ENCODE results near the gene STPG4.
A peak's percentile ranks its signal among the peaks of the same experiment; 100 is the strongest.
"Not testable (repeated sequence)": the region's sequence is repeated elsewhere in the genome, so short reads cannot be mapped to it uniquely, and the experiment has no call there.

STPG4 gene

DNA sequence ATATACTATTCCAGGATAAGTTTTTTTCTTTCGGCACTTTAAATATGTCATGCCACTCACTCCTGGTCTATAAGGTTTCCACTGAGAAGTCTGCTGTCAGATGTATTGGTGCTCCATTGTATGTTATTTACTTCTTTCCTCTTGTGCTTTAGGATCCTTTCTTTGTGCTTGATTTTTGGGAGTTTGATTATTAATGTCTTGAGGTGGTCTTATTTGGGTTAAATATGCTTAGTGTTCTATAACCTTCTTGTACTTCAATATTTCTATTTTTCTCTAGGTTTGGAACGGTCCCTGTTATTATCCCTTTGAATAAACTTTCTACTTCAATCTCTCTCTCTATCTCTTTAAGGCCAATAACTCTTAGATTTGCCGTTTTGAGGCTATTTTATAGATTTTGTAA is 28.3 kb downstream of the STPG4 start:
- DNase-seq (ENCODE audit: low read depth), result no peak

DNA sequence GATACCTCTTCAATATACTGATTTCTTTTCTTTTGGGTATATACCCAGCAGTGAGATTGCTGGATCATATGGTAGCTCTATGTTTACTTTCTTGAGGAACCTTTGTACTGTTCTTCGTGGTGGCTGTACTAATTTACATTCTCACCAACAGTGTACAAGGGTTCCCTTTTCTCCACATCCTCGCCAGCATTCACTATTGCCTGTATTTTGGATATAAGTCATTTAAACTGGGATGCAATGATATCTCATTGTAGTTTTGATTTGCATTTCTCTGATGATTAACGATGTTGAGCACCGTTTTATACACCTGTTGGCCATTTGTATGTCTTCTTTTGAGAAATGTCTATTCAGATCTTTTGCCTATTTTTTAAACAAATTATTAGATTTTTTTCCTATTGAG is 30.4 kb downstream of the STPG4 start:
- DNase-seq (ENCODE audit: low read depth), result not testable (repeated sequence)

DNA sequence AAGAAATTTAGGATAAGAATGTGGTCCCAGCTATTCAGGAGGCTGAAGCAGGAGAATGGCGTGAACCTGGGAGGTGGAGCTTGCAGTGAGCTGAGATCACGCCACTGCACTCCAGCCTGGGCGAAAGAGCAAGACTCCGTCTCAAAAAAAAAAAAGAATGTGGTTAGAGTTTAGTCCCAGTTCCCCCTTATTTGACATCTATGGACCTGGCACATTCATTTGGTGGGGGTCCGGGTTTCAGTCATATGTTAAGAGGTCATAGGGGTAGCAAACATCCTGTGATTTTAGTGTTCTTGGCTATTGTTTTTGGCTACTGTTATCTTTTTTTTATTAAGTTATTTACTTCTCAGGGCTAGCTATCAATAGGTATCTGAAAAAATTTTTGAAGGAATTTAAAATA is 34.7 kb downstream of the STPG4 start:
- DNase-seq (ENCODE audit: low read depth), result not testable (repeated sequence)

DNA sequence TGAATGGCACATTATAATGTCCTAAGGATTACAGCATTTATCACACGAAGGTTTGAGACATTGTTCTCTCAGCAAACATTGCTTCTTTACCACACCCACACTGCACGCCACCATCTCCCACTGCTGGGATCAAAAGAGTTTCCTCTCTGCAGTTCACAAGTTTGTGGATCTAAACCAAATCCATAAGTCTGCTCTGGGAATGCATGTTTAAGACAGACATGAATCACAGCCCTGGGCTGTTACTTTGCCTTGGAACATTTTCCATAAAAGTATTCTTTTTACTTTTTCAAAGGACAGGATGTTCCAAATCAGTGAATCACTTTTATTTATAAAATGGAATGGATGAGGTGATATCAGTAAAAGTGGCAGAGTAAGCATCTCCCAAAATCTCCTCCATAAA is 36.1 kb downstream of the STPG4 start:
- peak; percentile 38 for DNase-seq (ENCODE audit: low read depth)

DNA sequence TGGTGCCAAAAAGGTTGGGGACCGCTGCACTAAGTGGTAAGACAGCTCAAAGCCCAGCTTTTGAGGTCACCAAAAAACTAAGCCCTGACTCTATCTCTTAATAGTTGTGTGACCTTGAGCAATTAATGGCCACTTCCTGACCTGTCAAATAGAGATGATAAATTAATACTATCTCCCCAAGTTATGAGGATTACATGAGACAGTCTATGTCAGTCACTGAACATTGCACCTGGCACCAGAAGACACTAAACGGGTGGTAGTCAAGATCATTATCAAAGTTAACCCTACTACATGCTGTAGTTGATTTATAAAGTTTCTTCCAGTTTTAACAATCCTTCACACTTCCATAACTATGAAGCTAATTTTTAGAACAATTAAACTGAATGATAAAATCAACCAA is 36.5 kb downstream of the STPG4 start:
- DNase-seq (ENCODE audit: low read depth), result no peak

DNA sequence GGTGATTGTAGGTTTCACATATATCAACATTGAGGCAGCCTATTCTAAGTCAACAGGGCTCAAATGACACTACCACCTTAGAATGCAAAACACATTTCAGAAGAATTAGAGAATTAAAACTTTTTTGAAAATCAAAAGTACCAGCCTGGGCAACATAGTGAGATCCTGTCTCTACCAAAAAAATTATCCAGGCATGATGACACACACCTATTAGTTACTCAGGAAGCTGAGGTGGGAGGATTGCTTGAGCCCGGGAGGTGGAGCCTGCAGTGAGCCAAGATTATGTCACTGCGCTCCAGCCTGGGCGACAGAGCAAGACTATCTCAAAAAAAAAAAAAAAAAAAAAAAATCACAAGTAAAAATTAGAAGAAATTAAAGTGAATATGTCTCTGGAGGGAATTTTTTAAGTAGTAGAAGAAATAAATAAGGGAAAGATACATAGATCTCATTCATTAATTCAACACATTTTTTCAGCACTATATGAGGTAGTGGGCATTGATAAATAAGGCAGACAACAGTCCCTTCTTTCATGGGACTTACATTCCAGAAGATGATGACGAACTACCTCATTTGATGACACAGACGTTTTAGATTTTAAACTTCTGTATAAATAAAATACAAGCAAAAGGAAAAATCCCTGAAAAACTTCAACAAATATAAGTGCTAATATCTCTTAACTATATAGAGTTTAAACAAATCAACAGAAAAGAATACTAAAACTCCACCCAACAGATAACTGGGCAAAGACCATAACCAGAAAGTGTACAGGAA is 42.3 kb downstream of the STPG4 start:
- DNase-seq (ENCODE audit: low read depth), result no peak

DNA sequence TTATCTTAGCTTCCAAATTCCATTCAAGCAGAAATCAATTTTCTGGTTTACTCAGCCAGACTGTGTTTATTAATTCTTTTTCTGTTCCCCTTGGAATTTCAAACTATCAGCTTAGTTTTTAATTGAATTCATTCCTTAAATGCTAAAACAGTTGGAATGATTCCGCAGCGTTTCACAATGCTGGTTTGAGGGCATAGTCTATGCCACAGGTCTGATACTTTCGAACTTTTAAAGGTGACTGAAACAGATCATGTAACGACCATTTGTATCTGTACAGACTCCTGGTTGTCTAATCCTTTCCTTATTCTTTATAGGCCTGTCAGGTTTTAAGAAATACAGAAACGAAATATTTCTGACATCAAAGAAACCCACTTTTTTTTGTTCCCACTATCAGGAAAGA is 45.4 kb downstream of the STPG4 start:
- no peak for DNase-seq (ENCODE audit: low read depth)

DNA sequence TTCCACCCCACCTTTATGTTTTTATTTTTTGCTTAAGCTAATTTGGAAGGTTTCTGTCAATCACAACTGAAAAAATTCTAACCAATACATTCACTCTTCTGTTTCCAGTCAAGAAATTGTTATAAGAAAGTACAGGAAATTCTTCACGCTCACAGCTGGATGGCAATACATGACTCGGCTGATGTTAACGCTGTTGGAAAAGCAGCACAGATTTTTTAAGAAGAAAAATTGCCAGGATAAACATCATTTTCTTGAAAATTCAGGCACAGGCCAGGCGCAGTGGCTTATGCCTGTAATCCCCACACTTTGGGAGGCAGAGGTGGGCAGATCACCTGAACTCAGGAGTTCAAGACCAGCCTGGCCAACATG is 46.1 kb downstream of the STPG4 start:
- DNase-seq (ENCODE audit: low read depth), result no peak

DNA sequence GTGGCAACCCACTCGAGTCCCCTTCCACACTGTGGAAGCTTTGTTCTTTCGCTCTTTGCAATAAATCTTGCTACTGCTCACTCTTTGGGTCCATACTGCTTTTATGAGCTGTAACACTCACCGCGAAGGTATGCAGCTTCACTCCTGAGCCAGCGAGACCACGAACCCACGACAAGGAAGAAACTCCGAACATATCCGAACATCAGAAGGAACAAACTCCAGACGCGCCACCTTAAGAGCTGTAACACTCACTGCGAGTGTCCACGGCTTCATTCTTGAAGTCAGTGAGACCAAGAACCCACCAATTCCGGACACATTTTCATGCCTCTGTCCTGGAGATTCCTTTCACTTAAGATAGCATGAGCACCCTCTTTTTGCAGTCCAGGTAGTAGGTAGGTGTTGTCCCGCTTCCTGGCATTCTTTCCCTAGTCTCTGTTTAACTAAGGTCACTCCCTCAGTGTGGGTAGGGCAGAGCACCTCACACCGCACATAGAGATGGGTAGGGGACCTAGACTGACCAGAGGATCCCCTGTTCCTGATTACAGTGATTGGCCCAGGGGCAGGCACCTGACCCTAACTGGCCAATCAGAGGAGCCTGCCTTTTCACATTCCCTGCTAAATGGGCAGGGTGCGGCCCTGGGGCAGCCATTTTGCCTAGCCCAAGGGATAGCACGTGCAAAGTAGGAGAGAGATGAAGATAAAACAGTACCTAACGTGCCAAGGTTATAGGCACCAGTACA is 46.7 kb downstream of the STPG4 start:
- not testable (repeated sequence) for DNase-seq (ENCODE audit: low read depth)

DNA sequence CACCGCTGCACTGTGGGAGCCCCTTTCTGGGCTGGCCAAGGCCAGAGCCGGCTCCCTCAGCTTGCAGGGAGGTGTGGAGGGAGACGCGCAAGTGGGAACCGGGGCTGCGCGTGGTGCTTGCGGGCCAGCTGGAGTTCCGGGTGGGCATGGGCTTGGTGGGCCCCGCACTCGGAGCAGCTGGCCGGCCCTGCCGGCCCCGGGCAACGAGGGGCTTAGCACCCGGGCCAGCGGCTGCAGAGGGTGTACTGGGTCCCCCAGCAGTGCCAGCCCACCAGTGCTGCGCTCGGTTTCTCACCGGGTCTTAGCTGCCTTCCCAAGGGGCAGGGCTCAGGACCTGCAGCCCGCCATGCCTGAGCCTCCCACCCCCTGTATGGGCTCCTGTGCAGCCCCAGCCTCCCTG is 47.9 kb downstream of the STPG4 start:
- DNase-seq (ENCODE audit: low read depth), result not testable (repeated sequence)

DNA sequence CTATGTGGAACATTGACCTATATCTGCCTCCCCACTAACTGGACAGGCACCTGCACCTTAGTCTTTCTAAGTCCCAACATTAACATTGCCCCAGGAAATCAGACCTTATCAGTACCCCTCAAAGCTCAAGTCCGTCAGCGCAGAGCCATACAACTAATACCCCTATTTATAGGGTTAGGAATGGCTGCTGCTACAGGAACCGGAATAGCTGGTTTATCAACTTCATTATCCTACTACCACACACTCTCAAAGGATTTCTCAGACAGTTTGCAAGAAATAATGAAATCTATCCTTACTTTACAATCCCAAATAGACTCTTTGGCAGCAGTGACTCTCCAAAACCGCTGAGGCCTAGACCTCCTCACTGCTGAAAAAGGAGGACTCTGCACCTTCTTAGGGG is 48.9 kb downstream of the STPG4 start:
- not testable (repeated sequence) for DNase-seq (ENCODE audit: low read depth)

DNA sequence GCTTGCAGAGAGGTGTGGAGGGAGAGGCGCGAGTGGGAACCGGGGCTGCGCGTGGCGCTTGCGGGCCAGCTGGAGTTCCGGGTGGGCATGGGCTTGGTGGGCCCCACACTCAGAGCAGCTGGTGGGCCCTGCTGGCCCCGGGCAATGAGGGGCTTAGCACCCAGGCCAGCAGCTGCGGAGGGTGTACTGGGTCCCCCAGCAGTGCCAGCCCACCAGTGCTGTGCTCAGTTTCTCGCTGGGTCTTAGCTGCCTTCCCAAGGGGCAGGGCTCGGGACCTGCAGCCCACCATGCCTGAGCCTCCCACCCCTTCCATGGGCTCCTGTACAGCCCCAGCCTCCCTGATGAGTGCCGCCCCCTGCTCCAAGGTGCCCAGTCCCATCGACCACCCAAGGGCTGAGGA is 55.4 kb downstream of the STPG4 start:
- DNase-seq (ENCODE audit: low read depth), result not testable (repeated sequence)

DNA sequence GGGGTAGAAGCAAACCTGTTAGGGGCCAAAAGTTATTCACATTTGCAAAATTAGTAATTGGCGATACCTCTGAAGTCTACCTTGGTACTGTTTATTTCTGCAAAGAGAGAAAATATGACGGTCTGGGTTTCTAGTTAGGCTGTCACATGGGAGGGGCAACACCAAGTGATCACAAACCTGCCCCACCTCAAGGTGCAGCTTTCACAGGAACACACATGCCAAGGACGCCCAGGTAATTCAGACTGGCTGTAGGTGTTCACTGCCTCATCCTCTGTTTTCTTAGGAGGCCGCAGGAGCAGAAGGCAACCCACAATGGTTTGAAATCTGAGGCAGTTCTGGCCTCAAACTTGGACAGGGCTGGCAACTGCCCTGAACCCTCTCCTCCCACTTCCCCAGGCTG is 56.2 kb downstream of the STPG4 start:
- no peak for DNase-seq (ENCODE audit: low read depth)

DNA sequence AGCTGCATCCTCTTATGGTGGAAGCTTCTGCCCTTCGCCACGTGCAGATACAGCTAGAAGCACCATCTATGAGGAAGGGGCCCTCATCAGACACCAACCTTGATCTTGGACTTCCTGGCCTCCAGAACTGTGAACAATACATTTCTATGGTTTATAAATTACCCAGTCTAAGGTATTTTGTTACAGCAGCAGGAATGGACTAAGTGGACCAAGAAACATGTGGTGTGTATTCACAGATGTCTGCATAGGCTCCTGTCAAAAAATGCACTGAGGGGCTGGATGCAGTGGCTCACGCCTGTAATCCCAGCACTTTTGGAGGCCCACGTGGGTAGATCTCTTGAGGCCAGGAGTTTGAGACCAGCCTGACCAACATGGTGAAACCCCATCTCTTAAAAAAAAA is 57.5 kb downstream of the STPG4 start:
- DNase-seq (ENCODE audit: low read depth), result no peak

DNA sequence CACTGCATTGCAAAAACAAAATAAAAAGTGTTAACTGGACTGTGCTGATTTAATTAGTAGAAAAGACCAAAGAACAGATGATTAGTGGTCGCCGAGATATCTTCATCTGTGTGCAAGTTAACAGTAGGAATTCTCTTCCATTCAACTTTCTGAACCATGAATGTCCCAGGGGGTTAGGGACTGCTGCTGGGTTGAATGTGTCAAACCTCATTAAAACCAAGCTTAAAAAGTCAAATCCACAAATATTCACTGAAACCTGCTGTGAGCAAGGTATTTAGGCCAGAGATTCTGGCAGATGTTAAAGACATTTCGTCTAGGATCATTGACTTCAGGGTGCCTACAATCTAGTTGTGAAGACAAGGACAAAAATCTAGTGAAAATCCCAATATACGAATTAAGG is 58.7 kb downstream of the STPG4 start:
- no peak for DNase-seq (ENCODE audit: low read depth)

DNA sequence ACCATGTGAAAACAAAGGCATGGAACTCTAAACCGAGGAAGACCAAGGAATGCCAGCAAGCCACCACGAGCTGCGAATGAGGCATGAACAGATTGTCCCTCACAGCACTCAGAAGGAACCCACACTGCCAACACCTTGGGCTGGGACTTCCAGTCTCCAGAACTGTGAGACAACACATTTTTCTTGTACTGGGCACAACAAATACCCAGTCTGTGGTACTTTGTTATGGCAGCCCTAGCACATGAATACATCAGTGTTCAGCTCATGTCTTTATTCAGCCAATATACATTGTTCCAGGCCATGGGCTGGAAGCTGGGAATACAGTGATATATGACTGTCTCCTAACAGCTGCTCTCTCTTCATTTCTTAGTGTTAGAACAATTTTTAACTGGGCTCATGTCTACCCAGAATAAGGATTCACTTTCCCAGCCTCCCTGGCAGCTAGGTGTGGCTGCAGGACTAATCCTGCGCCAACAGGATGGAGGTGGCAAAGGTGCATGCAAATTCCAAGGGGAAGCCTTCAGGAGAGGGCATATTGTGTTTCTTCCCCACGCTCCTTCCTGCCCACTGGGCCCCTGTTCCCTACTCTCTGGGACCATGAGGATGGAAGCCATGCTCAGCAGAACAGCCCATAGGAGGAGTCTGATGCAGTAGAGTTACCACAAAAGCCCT is 59.6 kb downstream of the STPG4 start:
- no peak for DNase-seq (ENCODE audit: low read depth)

DNA sequence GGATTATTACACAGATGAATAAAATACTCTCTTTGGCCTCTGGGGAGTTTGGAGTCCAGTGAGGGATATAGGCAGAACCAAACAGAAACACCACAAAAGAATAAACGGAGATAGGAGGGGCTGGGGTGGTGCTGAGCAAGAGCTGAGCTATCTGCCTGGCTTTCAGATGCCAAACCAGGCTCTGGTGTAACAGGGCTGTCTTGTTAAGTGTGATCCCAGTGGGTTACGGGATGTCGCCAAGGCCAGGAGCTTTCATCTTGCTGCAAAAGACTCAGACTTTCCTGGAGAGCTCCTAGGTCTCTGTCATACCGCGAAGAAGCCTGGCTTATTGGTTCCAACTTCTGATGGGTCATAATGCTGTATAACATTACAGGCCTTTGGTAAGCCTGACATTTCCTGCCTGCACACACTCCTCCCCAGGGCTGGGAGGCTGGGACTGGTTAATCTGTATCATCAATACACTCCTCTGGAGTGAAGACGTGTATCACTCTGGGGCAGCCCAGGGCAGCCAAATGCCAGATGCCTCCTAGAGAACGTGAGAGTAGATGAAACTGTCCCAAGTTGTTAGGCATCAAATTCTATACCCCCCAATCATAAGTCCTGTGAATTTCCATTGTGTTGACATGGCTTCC is 60.5 kb downstream of the STPG4 start:
- peak; percentile 88 for DNase-seq (ENCODE audit: low read depth)

DNA sequence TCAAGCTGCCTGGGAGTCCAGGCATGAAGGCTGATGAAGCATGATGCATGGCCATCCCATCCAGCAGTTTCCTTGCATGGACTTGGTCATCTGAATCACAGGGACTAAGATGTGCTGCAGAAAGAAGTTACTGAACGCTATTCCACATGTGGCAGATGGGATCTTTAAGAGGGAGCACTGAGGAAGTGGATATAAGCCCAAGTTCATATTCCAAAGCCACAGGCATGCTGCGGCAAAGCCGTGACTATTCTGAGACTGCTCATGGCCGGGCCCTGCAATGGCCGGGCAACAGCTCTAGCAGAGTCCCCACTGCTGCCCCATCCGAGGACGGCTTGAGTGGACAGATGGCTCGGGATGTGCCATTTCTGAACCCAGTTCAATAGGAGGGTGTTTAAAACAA is 61.5 kb downstream of the STPG4 start:
- DNase-seq (ENCODE audit: low read depth), result no peak

DNA sequence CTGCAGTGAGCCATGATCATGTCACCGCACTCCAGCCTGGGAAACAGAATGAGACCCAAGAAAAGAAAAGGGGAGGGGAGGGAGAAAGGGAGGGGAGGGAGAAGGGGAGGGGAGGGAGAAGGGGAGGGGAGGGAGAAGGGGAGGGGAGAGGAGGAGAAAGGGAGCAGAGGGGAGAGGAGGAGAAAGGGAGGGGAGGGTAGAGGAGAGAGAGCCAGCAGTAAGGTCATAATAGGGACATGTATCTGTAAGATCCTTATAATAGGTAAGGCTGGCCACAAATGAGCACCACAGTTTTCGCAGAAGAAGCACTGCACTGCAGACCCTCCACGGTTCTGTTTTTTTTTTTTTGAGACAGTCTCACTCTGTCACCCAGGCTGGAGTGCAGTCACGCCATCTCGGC is 62.6 kb downstream of the STPG4 start:
- no peak for DNase-seq (ENCODE audit: low read depth)

DNA sequence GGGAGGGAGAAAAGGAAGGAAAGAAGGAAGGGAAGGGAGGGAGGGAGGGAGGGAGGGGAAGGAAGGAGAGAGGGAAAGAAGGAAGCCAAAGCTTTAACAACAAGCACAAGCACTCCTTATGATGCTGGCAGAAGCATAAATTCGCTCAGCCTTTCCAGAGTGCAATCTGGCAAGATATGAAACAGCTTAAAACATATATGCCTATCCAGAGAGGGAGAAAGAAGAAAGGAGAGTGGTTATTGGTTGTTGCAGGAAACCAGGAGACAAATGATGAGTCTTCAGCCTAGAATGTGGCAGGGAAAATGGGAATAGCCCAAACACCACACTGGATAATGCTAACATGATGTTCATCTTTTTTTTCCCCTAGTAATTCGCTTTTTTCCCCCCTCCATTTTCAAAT is 64.0 kb downstream of the STPG4 start:
- DNase-seq (ENCODE audit: low read depth), result no peak

DNA sequence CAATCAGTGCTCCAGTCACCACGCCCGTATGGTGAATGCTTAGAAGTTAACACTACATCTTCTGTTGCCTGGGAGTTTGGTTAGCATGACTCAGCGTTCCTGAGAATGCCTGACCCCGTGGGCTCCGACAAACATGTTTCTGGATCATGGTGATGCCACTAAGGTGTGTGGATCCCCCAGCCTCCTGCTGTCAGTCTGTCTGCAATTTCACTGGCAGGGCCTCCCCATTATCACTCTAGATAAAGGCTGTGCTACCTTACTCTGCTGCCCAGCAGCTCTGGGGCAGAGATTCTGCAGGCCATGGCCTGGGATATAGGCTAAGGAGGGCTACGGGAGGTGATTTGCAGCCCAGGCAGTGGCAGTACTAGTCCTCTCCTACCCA is 66.0 kb downstream of the STPG4 start:
- no peak for DNase-seq (ENCODE audit: low read depth)

DNA sequence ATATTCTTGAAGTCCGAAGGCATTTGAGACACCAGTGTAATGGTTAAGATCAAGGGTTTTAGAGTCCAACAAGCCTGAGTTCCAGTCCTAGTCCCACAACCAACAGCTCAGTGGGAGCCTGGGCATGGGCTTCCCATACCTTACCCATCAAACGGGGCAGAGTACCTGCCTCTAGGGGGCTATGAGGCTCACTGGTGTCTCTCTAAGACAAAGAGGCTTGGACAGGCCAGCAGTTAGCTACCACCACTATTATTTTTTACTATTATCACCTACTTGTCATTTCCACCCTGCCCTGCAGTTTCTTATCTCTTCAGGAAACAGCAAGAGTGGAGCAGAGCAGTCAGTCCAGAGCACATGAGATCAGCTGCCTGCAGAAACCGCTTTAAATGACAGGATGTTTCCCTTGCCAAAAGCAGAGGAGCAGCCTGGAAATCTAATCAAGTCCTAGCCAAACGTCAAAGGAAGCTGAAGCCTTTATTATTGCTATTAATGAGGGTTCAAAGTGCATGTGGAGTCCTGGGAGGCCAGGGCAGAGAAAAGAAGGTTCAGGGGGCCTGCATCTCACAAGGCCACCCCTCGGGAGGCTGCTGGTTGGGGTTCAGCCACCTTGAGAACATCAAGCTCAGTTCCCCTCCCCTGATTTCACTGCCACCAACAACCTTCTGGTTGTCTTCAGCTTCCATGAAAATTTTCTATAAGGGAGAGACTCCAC is 66.6 kb downstream of the STPG4 start:
- no peak for DNase-seq (ENCODE audit: low read depth)
